Measurements from ENCODE around the gene PEBP1.

GRCh38 chr12:118127867-118128266 lies 8.1 kb upstream of the PEBP1 start:
- TF ChIP-seq CTCF (IDR thresholded peaks at IDR 0.05) (no peak), POLR2A (IDR thresholded peaks at IDR 0.05) (no peak), EP300 (IDR thresholded peaks at IDR 0.05) (no peak)
